Mesendoderm (in vitro differentiated cells): Measurements from ENCODE around the gene RTL5.

Experiments
- DNase-seq: peaks from one replicate; pipeline ENCODE4 v3.0.0; 2013
- H2AK5ac ChIP-seq: 2 replicates; pipeline ENCODE4 v1.6.1; 2013; ENCODE audit warnings: low read length, inconsistent platforms
- H2BK120ac ChIP-seq: 2 replicates; pipeline ENCODE4 v1.6.1; 2013; ENCODE audit warnings: low read depth, mild to moderate bottlenecking, low read length, moderate library complexity, mixed read lengths
- H2BK15ac ChIP-seq: replicated peaks from 2 replicates; pipeline ENCODE4 v1.6.1; 2013; ENCODE audit warnings: low read depth, mild to moderate bottlenecking, moderate library complexity
- H2BK5ac ChIP-seq: 2 replicates; pipeline ENCODE4 v1.6.1; 2013; ENCODE audit warnings: low read length, inconsistent platforms
- H3K18ac ChIP-seq: 2 replicates; pipeline ENCODE4 v1.6.1; 2013; ENCODE audit warnings: mild to moderate bottlenecking, low read length, mixed read lengths
- H3K23ac ChIP-seq: one replicate; pipeline ENCODE4 v1.6.1; 2013; ENCODE audit warnings: low read length
- H3K27ac ChIP-seq: 2 replicates; pipeline ENCODE4 v1.5.1; 2013; ENCODE audit warnings: low read depth, mild to moderate bottlenecking, inconsistent platforms, low read length, moderate library complexity
- H3K27me3 ChIP-seq: 2 replicates; pipeline ENCODE4 v1.6.1; 2013; ENCODE audit warnings: low read length, control low read depth, mild to moderate bottlenecking, inconsistent platforms; ENCODE audit not compliant: insufficient read depth, poor library complexity
- H3K36me3 ChIP-seq: 2 replicates; pipeline ENCODE4 v1.6.1; 2013; ENCODE audit warnings: low read length, inconsistent platforms; ENCODE audit not compliant: control insufficient read depth, insufficient read depth
- H3K4ac ChIP-seq: one replicate; pipeline ENCODE4 v1.6.1; 2013; ENCODE audit warnings: low read depth, mild to moderate bottlenecking, low read length, moderate library complexity
- H3K4me1 ChIP-seq: 2 replicates; pipeline ENCODE4 v1.6.1; 2013; ENCODE audit warnings: low read depth, low read length, inconsistent platforms; ENCODE audit not compliant: control insufficient read depth
- H3K4me2 ChIP-seq: 2 replicates; pipeline ENCODE4 v1.6.1; 2013; ENCODE audit warnings: low read length
- H3K4me3 ChIP-seq: 2 replicates; pipeline ENCODE4 v1.5.1; 2013; ENCODE audit warnings: mild to moderate bottlenecking, low read length
- H3K56ac ChIP-seq: one replicate; pipeline ENCODE4 v1.6.1; 2013; ENCODE audit warnings: low read length
- H3K79me1 ChIP-seq: 2 replicates; pipeline ENCODE4 v1.6.1; 2013; ENCODE audit warnings: low read length, inconsistent platforms
- H3K79me2 ChIP-seq: 2 replicates; pipeline ENCODE4 v1.6.1; 2013; ENCODE audit warnings: mild to moderate bottlenecking, low read length; ENCODE audit not compliant: control insufficient read depth, insufficient read depth
- H3K9ac ChIP-seq: 2 replicates; pipeline ENCODE4 v1.6.1; 2013; ENCODE audit warnings: low read length, inconsistent platforms
- H4K5ac ChIP-seq: one replicate; pipeline ENCODE4 v1.6.1; 2013; ENCODE audit warnings: low read length
- H4K8ac ChIP-seq: one replicate; pipeline ENCODE4 v1.6.1; 2013; ENCODE audit warnings: low read depth, mild to moderate bottlenecking, control low read depth, low read length, moderate library complexity
- WGBS: extraction: QIAGEN DNeasy Blood & Tissue Kit; methylation state at CpG from one replicate; pipeline ENCODE4 v1.1.7; 2013; ENCODE audit warnings: low lambda C conversion rate, missing lambda C conversion rate; ENCODE audit not compliant: insufficient coverage; ENCODE audit errors: extremely low coverage; 5-methylcytosine and 5-hydroxymethylcytosine counted together

Gene RTL5

GRCh38 chrX:72120837-72121236 lies 10.9 kb downstream of the RTL5 start:
- Histone ChIP-seq H3K36me3 (no peaks in the 10 kb centered on the region), H3K9ac (no peak overlapping the region), H4K5ac (no peak overlapping the region), H3K27ac (no peak overlapping the region), H3K23ac (no peak overlapping the region), H3K4me1 (peaks cover 7% of the 10 kb centered on the region), H3K79me1 (no peaks in the 10 kb centered on the region), H3K4me3 (no peak overlapping the region), H2BK120ac (no peak overlapping the region), H3K56ac (no peak overlapping the region), H3K4me2 (no peak overlapping the region), H2BK15ac (no peak overlapping the region), H3K79me2 (no peaks in the 10 kb centered on the region), H3K18ac (no peak overlapping the region), H3K4ac (no peak overlapping the region), H4K8ac (no peak overlapping the region), H2BK5ac (no peak overlapping the region), H3K27me3 (no peaks in the 10 kb centered on the region), H2AK5ac (no peak overlapping the region)
- no peak for DNase-seq
- no CpG with 5 or more reads among the region's 6 CpGs for WGBS

- Histone ChIP-seq H4K8ac (no peak overlapping the region), H3K56ac (no peak overlapping the region), H3K27me3 (no peaks in the 10 kb centered on the region), H3K4me2 (no peak overlapping the region), H3K36me3 (no peaks in the 10 kb centered on the region), H2BK5ac (no peak overlapping the region), H2BK15ac (no peak overlapping the region), H3K79me2 (no peaks in the 10 kb centered on the region), H3K18ac (no peak overlapping the region), H3K4me1 (peaks cover 4% of the 10 kb centered on the region), H3K79me1 (no peaks in the 10 kb centered on the region), H4K5ac (no peak overlapping the region), H3K4ac (no peak overlapping the region), H2BK120ac (no peak overlapping the region), H3K27ac (no peak overlapping the region), H3K4me3 (no peak overlapping the region), H3K9ac (no peak overlapping the region), H3K23ac (no peak overlapping the region), H2AK5ac (no peak overlapping the region)
- no CpG with 5 or more reads among the region's 2 CpGs for WGBS
- no peak for DNase-seq
Observed at GRCh38 chrX:72117636-72118210, 14.0 kb downstream of the RTL5 start.

GRCh38 chrX:72115380-72115779 lies 16.3 kb downstream of the RTL5 start:
- peak overlapping the region; percentile 12 for H2BK120ac ChIP-seq
- no CpG with 5 or more reads among the region's 7 CpGs for WGBS

GRCh38 chrX:72114807-72115206 lies 16.9 kb downstream of the RTL5 start:
- Histone ChIP-seq H3K36me3 (no peaks in the 10 kb centered on the region), H2BK15ac (no peak overlapping the region), H4K5ac (no peak overlapping the region), H3K79me1 (no peaks in the 10 kb centered on the region), H4K8ac (no peak overlapping the region), H3K27ac (no peak overlapping the region), H3K18ac (peak overlapping the region; percentile 60), H3K4me2 (no peak overlapping the region), H2BK5ac (peak overlapping the region; percentile 35), H3K23ac (no peak overlapping the region), H3K79me2 (no peaks in the 10 kb centered on the region), H2BK120ac (no peak overlapping the region), H3K56ac (no peak overlapping the region), H2AK5ac (no peak overlapping the region), H3K4me3 (no peak overlapping the region), H3K4me1 (peaks cover 4% of the 10 kb centered on the region), H3K4ac (no peak overlapping the region), H3K9ac (no peak overlapping the region), H3K27me3 (no peaks in the 10 kb centered on the region)
- no peak for DNase-seq
- no CpG with 5 or more reads among the region's 4 CpGs for WGBS

More at GRCh38 chrX:72115380-72115779, 16.3 kb downstream of the RTL5 start:
- H3K36me3 ChIP-seq = no peaks in the 10 kb centered on the region
- no peak overlapping the region for H3K27ac ChIP-seq
- peak; percentile 83 for DNase-seq
- no peak overlapping the region for H2AK5ac ChIP-seq
- no peak overlapping the region for H3K23ac ChIP-seq
- peaks cover 4% of the 10 kb centered on the region for H3K4me1 ChIP-seq
- no peak overlapping the region for H3K56ac ChIP-seq
- no peak overlapping the region for H3K18ac ChIP-seq
- no peak overlapping the region for H3K9ac ChIP-seq
- H4K8ac ChIP-seq = no peak overlapping the region
- no peak overlapping the region for H2BK5ac ChIP-seq
- H3K4me3 ChIP-seq = no peak overlapping the region
- H3K79me1 ChIP-seq = no peaks in the 10 kb centered on the region
- no peaks in the 10 kb centered on the region for H3K27me3 ChIP-seq
- H4K5ac ChIP-seq = no peak overlapping the region
- no peak overlapping the region for H3K4ac ChIP-seq
- H3K4me2 ChIP-seq = no peak overlapping the region
- no peaks in the 10 kb centered on the region for H3K79me2 ChIP-seq
- H2BK15ac ChIP-seq = no peak overlapping the region

- H3K4me2 ChIP-seq = no peak overlapping the region
Observed at GRCh38 chrX:72114306-72114705, 17.4 kb downstream of the RTL5 start.

GRCh38 chrX:72113461-72113860 lies 18.3 kb downstream of the RTL5 start:
- Histone ChIP-seq H3K36me3 (no peaks in the 10 kb centered on the region), H3K4me2 (no peak overlapping the region), H3K18ac (no peak overlapping the region), H2BK120ac (no peak overlapping the region), H4K5ac (no peak overlapping the region), H3K9ac (no peak overlapping the region), H3K4ac (no peak overlapping the region), H2AK5ac (no peak overlapping the region), H3K79me2 (no peaks in the 10 kb centered on the region), H4K8ac (no peak overlapping the region), H3K27me3 (no peaks in the 10 kb centered on the region), H2BK15ac (no peak overlapping the region), H3K23ac (no peak overlapping the region), H3K4me3 (no peak overlapping the region), H2BK5ac (no peak overlapping the region), H3K79me1 (no peaks in the 10 kb centered on the region), H3K4me1 (peaks cover 4% of the 10 kb centered on the region), H3K56ac (peak overlapping the region; percentile 7), H3K27ac (no peak overlapping the region)
- DNase-seq = no peak
- WGBS = no CpG with 5 or more reads among the region's 6 CpGs

More at GRCh38 chrX:72114306-72114705, 17.4 kb downstream of the RTL5 start:
- H2BK15ac ChIP-seq = no peak overlapping the region
- H3K27ac ChIP-seq = no peak overlapping the region
- no CpG with 5 or more reads among the region's 6 CpGs for WGBS
- H3K4ac ChIP-seq = no peak overlapping the region
- no peak for DNase-seq
- peak overlapping the region; percentile 25 for H3K56ac ChIP-seq
- no peak overlapping the region for H3K4me3 ChIP-seq
- H4K8ac ChIP-seq = no peak overlapping the region
- peak overlapping the region; percentile 35 for H2BK5ac ChIP-seq
- no peaks in the 10 kb centered on the region for H3K79me1 ChIP-seq
- H3K23ac ChIP-seq = no peak overlapping the region
- H4K5ac ChIP-seq = no peak overlapping the region
- H3K79me2 ChIP-seq = no peaks in the 10 kb centered on the region
- peaks cover 4% of the 10 kb centered on the region for H3K4me1 ChIP-seq
- no peaks in the 10 kb centered on the region for H3K27me3 ChIP-seq
- H2BK120ac ChIP-seq = no peak overlapping the region
- no peak overlapping the region for H3K18ac ChIP-seq
- no peak overlapping the region for H2AK5ac ChIP-seq
- H3K9ac ChIP-seq = no peak overlapping the region
- H3K36me3 ChIP-seq = no peaks in the 10 kb centered on the region
